Activated CD4-positive, alpha-beta memory T cell treated with anti-CD3 and anti-CD28 coated beads, Interleukin-2, amount 10 ng/mL, durations not matched to agents 7 days and 5 days (primary cell): ENCODE data around the gene NUCKS1. TPM values are rescaled to one million over a fixed set of nuclear protein-coding genes. Genes with fewer than 3 reads are reported as not detected.
A peak's percentile ranks its signal among the peaks of the same experiment; 100 is the strongest.
"Not testable (repeated sequence)": the region's sequence is repeated elsewhere in the genome, so short reads cannot be mapped to it uniquely, and the experiment has no call there.

ENCODE experiments used
- CTCF ChIA-PET: fragments of 350-600 bp; sonication (Branson Sonifier 250); formaldehyde crosslinking; loops from one replicate; lab custom pipeline; 2021; ENCODE audit warnings: antibody characterized with exemption, inconsistent platforms; lab: Charles Lee
- POLR2A ChIA-PET: fragments of 350-600 bp; sonication (Branson Sonifier 250); formaldehyde crosslinking; loops from one replicate; lab custom pipeline; 2021; ENCODE audit warnings: antibody characterized with exemption; lab: Charles Lee
- DNase-seq: peaks from one replicate; pipeline ENCODE4 v3.0.0-alpha.2; 2020
- H3K27ac Mint-ChIP-seq: one replicate; pipeline ENCODE4 v1.8.0; 2021; ENCODE audit warnings: mild to moderate bottlenecking, mixed read lengths
- H3K27me3 Mint-ChIP-seq: one replicate; pipeline ENCODE4 v1.8.0; 2021; ENCODE audit warnings: mixed read lengths
- H3K36me3 Mint-ChIP-seq: one replicate; pipeline ENCODE4 v1.8.0; 2021; ENCODE audit warnings: low read depth, mixed read lengths
- H3K4me1 Mint-ChIP-seq: one replicate; pipeline ENCODE4 v1.8.0; 2021; ENCODE audit warnings: mixed read lengths
- H3K4me3 Mint-ChIP-seq: one replicate; pipeline ENCODE4 v1.8.0; 2021; ENCODE audit warnings: mild to moderate bottlenecking, mixed read lengths
- H3K9me3 Mint-ChIP-seq: one replicate; pipeline ENCODE4 v1.8.0; 2021; ENCODE audit warnings: mixed read lengths
- total RNA-seq, 2 experiments: library from RNA; stranded (reverse); gene quantifications; one replicate each; pipeline ENCODE4 v1.2.3, GENCODE V29; 2021

Gene NUCKS1
- total RNA-seq, 2 experiments from 2014 or later = 163 to 185 TPM

GRCh38 chr1:205746757-205747412 lies 3.1 kb downstream of the NUCKS1 start:
- H3K4me1 Mint-ChIP-seq = peaks cover 62% of the 10 kb centered on the region
- H3K27ac Mint-ChIP-seq = no peak overlapping the region
- ChIA-PET POLR2A (interaction anchor here (0.6 to 3.1 kb wide), 9 partner anchors 8 to 738 kb away, joined by 3 to 24 read pairs (median 3); partner anchors contain the start of gene RAB29), CTCF (interaction anchor here (1.1 to 1.6 kb wide), 4 partner anchors 36 to 156 kb away, joined by 3 to 6 read pairs (median 4); no protein-coding TSS in a partner anchor)
- DNase-seq = no peak
- no peaks in the 10 kb centered on the region for H3K9me3 Mint-ChIP-seq
- peaks cover 34% of the 10 kb centered on the region for H3K36me3 Mint-ChIP-seq
- H3K27me3 Mint-ChIP-seq = no peaks in the 10 kb centered on the region
- H3K4me3 Mint-ChIP-seq = peak overlapping the region; percentile 31

GRCh38 chr1:205744403-205744802 lies 5.6 kb downstream of the NUCKS1 start:
- ChIA-PET CTCF (interaction anchor here (1.5 kb wide), 2 partner anchors 33 to 38 kb away, joined by 5 read pairs; no protein-coding TSS in a partner anchor), POLR2A (interaction anchor here (1.3 to 3.1 kb wide), 2 partner anchors 11 to 30 kb away, joined by 3 to 24 read pairs; partner anchors contain the start of gene RAB29)
- DNase-seq = no peak
- Mint-ChIP-seq H3K9me3 (no peaks in the 10 kb centered on the region), H3K27me3 (no peaks in the 10 kb centered on the region), H3K4me1 (peaks cover 56% of the 10 kb centered on the region), H3K36me3 (peaks cover 31% of the 10 kb centered on the region), H3K4me3 (no peak overlapping the region), H3K27ac (no peak overlapping the region)

DNA sequence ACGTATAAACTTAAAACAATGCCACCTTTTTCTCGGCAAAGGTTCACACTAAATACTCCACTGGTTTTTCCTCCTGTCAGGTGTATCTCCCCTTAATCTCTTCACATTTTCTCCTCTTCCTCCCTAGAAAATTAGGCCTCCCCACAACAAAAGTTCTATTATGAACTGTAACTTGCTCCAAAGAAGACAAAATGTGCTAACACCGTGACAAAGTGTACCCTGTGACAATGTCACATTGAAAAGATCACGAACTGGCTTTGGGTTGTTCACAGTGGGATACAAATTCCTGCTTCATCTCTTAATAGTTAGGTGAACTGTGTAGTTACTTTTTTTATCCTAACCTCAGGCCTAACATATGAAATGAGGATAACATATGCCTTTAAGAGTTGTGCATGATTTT lies 6.0 kb downstream of the NUCKS1 start:
- CTCF ChIA-PET = no interaction called here
- Mint-ChIP-seq H3K9me3 (no peaks in the 10 kb centered on the region), H3K27ac (peak overlapping the region; percentile 18), H3K4me3 (no peak overlapping the region), H3K27me3 (no peaks in the 10 kb centered on the region), H3K36me3 (peaks cover 33% of the 10 kb centered on the region), H3K4me1 (peaks cover 59% of the 10 kb centered on the region)
- DNase-seq = no peak
- POLR2A ChIA-PET = no interaction called here

DNA sequence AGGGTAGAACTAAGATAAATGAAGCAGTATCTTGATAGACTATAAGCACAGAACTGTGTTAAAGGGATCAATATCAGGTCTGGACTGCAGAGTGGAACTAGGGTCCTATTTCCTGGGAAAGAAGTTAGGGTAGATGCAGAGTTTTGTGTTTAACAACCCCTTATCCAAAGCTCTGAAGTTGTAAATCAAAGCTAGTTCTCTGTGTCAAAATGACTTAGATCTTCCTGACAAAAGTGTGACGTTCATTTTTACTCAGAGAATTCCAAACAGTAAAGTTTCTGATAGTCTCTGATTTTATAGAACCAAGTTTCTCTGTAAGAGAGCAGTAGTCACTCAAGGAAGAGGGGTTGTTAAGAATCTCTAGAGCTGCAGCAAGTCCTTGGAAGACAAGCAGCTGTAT lies 8.3 kb downstream of the NUCKS1 start:
- Mint-ChIP-seq H3K27ac (no peak overlapping the region), H3K4me3 (no peak overlapping the region), H3K36me3 (peaks cover 28% of the 10 kb centered on the region), H3K4me1 (peaks cover 42% of the 10 kb centered on the region), H3K27me3 (no peaks in the 10 kb centered on the region), H3K9me3 (no peaks in the 10 kb centered on the region)
- POLR2A ChIA-PET = interaction anchor here (0.8 to 1.6 kb wide), 3 partner anchors 17 to 32 kb away, joined by 3 to 4 read pairs (median 3); no protein-coding TSS in a partner anchor
- CTCF ChIA-PET = interaction anchor here (1.0 to 2.1 kb wide), 3 partner anchors 83 to 236 kb away, joined by 3 to 7 read pairs (median 4); no protein-coding TSS in a partner anchor
- DNase-seq = no peak

DNA sequence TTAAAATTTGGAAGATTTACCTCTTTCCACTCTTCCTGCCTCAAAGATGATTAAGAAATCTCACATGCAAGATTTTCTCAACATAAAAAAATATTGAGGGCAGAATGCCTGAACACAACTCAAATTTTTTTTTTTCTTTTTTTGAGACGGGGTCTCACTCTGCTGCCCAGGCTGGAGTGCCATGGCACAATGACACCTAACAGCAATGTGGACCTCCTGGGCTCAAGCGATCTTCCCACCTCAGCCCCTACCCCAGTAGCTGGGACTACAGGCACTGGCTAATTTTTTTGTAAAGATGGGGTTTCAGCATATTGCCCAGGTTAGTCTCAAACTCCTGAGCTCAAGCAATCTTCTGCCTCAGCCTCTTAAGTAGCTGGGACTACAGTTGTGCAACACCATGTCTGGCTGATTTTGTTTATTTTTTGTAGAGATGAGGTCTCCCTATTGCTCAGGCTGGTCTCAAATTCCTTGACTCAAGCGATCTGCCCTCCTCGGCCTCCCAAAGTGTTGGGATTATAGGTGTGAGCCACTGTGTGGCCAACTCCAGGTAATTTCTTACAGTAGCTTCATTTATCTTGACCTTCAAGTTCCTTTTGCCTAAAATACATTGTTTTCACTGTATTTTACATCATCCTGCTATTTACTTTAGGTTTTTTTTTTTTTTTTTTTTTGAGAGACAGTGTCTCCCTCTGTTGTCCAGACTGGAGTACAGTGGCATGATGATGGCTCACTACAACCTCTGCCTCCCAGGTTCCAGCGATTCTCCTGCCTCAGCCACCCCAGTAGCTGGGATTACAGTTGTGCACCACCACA lies 10.4 kb downstream of the NUCKS1 start:
- CTCF ChIA-PET = interaction anchor here (0.6 to 1.4 kb wide), 6 partner anchors 18 to 43 kb away, joined by 3 to 5 read pairs (median 4); no protein-coding TSS in a partner anchor
- Mint-ChIP-seq H3K4me1 (peaks cover 27% of the 10 kb centered on the region), H3K9me3 (no peaks in the 10 kb centered on the region), H3K36me3 (peaks cover 20% of the 10 kb centered on the region), H3K27ac (no peak overlapping the region), H3K4me3 (no peak overlapping the region), H3K27me3 (no peaks in the 10 kb centered on the region)
- no peak for DNase-seq
- POLR2A ChIA-PET = interaction anchor here (1.0 to 1.9 kb wide), 5 partner anchors 9 to 36 kb away, joined by 3 to 9 read pairs (median 3); partner anchors contain the start of genes NUCKS1 and RAB29

DNA sequence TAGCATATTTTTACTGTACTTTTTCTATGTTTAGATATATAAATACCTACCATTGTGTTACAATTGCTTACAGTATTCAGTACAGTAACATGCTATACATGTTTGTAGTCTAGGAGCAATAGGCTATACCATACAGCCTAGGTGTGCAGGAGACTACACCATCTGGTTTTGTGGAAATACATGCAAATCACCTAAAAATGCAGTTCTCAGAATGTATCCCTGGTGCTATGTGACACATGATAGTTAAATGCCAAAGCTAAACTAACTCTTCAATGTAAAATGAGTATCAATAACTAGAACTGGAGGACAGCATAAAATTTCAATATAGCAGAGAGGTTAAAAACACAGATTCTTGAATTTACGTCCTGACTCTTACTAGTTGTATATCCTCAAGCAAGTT lies 14.8 kb downstream of the NUCKS1 start:
- ChIA-PET POLR2A (interaction anchor here (2.2 kb wide), 1 partner anchor 24 kb away, joined by 6 read pairs; no protein-coding TSS in a partner anchor), CTCF (interaction anchor here (1.1 kb wide), 1 partner anchor 12 kb away, joined by 3 read pairs; no protein-coding TSS in a partner anchor)
- H3K27me3 Mint-ChIP-seq = no peaks in the 10 kb centered on the region
- H3K27ac Mint-ChIP-seq = peak overlapping the region; percentile 7
- peaks cover 27% of the 10 kb centered on the region for H3K36me3 Mint-ChIP-seq
- H3K4me1 Mint-ChIP-seq = peaks cover 32% of the 10 kb centered on the region
- no peaks in the 10 kb centered on the region for H3K9me3 Mint-ChIP-seq
- DNase-seq = no peak
- H3K4me3 Mint-ChIP-seq = no peak overlapping the region

- ChIA-PET POLR2A (interaction anchor here (0.6 to 1.2 kb wide), 4 partner anchors 12 to 103 kb away, joined by 3 to 5 read pairs (median 3); no protein-coding TSS in a partner anchor), CTCF (interaction anchor here (1.0 to 1.2 kb wide), 2 partner anchors 9 to 243 kb away, joined by 3 to 4 read pairs; no protein-coding TSS in a partner anchor)
- H3K27ac Mint-ChIP-seq = no peak overlapping the region
- H3K9me3 Mint-ChIP-seq = no peaks in the 10 kb centered on the region
- no peaks in the 10 kb centered on the region for H3K27me3 Mint-ChIP-seq
- no peak for DNase-seq
- H3K4me3 Mint-ChIP-seq = no peak overlapping the region
- H3K36me3 Mint-ChIP-seq = peaks cover 26% of the 10 kb centered on the region
- peaks cover 26% of the 10 kb centered on the region for H3K4me1 Mint-ChIP-seq
Measured at GRCh38 chr1:205733438-205734175, 16.4 kb downstream of the NUCKS1 start.

- CTCF ChIA-PET = interaction anchor here (0.7 to 4.6 kb wide), 5 partner anchors 9 to 100 kb away, joined by 3 to 23 read pairs (median 4); no protein-coding TSS in a partner anchor
- H3K36me3 Mint-ChIP-seq = peaks cover 41% of the 10 kb centered on the region
- H3K9me3 Mint-ChIP-seq = no peaks in the 10 kb centered on the region
- no peaks in the 10 kb centered on the region for H3K27me3 Mint-ChIP-seq
- POLR2A ChIA-PET = interaction anchor here (0.6 to 2.6 kb wide), 5 partner anchors 9 to 247 kb away, joined by 3 to 7 read pairs (median 4); partner anchors contain the start of gene RAB29
- peaks cover 25% of the 10 kb centered on the region for H3K4me1 Mint-ChIP-seq
- H3K27ac Mint-ChIP-seq = no peak overlapping the region
- no peak for DNase-seq
- H3K4me3 Mint-ChIP-seq = no peak overlapping the region
Measured at GRCh38 chr1:205729945-205730610, 19.9 kb downstream of the NUCKS1 start.

DNA sequence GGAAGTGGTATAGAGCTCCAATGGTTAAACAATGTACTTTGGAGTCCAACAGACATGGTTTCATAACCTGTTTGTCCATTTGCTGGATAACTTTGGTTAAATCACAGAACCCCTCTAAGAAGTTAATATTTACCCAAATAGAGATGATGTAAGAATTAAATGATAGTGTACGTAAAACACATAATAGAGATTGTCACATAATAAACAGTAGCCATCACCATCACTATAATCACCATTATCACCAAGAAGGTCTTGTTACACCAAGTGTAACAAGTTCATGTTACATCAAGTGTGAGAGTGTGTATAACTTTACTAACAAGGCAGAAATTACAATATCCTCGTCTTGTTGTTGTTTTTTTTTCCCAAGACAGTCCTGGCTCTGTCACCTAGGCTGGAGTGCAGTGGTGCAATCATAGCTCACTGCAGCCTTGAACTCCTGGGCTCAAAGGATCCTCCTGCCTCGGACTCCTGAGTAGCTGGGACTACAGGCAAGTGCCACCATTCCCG lies 23.3 kb downstream of the NUCKS1 start:
- peaks cover 17% of the 10 kb centered on the region for H3K4me1 Mint-ChIP-seq
- H3K27me3 Mint-ChIP-seq = no peaks in the 10 kb centered on the region
- ChIA-PET CTCF (interaction anchor here (5.4 kb wide), 1 partner anchor 15 kb away, joined by 41 read pairs; no protein-coding TSS in a partner anchor), POLR2A (interaction anchor here (0.8 kb wide), 1 partner anchor 11 kb away, joined by 3 read pairs; no protein-coding TSS in a partner anchor)
- H3K36me3 Mint-ChIP-seq = peaks cover 53% of the 10 kb centered on the region
- no peak for DNase-seq
- H3K9me3 Mint-ChIP-seq = no peaks in the 10 kb centered on the region
- no peak overlapping the region for H3K27ac Mint-ChIP-seq
- no peak overlapping the region for H3K4me3 Mint-ChIP-seq

DNA sequence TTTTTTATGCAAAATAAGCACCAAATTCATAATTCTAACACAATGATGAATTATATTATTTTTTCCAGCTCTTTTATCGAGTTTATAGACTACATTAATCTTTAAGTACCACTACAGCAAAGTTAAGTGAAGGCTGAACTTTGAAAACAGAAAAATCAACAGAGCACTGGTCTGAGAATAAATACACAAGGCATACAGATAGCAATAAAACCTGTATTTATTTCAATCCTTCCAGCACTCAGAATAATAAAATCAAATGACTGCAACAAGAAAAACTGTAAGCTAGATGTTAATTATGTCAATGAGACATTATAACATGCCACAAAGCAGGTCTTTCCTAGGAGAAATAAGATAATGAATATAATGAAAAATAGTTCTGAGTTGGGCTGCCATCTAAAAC lies 24.5 kb downstream of the NUCKS1 start:
- Mint-ChIP-seq H3K36me3 (peaks cover 60% of the 10 kb centered on the region), H3K27me3 (no peaks in the 10 kb centered on the region), H3K9me3 (no peaks in the 10 kb centered on the region), H3K4me1 (peaks cover 15% of the 10 kb centered on the region), H3K4me3 (no peak overlapping the region), H3K27ac (no peak overlapping the region)
- no peak for DNase-seq
- POLR2A ChIA-PET = interaction anchor here (1.2 to 3.4 kb wide), 2 partner anchors 15 to 23 kb away, joined by 3 to 12 read pairs; no protein-coding TSS in a partner anchor
- CTCF ChIA-PET = interaction anchor here (1.3 to 5.4 kb wide), 3 partner anchors 14 to 67 kb away, joined by 3 to 41 read pairs (median 5); no protein-coding TSS in a partner anchor

DNA sequence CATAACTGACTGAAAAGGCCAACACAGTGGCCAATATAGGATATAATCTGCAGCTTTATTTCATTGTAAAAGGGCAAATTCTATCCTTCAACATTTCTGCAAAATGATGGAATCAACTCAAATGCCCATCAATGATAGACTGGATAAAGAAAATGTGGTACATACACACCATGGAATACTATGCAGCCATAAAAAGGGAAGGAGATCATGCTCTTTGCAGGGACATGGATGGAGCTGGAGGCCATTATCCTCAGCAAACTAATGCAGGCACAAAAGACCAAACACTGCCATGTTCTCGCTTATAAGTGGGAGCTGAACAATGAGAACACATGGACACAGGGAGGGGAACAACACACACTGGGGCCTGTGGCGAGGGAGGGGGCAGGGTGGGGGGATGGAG lies 29.2 kb downstream of the NUCKS1 start:
- POLR2A ChIA-PET = interaction anchor here (0.5 to 2.9 kb wide), 3 partner anchors 9 to 28 kb away, joined by 3 to 10 read pairs (median 10); no protein-coding TSS in a partner anchor
- H3K4me1 Mint-ChIP-seq = peaks cover 34% of the 10 kb centered on the region
- DNase-seq, H3K9me3 Mint-ChIP-seq, H3K27ac Mint-ChIP-seq, H3K27me3 Mint-ChIP-seq, H3K4me3 Mint-ChIP-seq: not testable (repeated sequence)
- H3K36me3 Mint-ChIP-seq = peaks cover 79% of the 10 kb centered on the region
- CTCF ChIA-PET = interaction anchor here (0.9 to 2.3 kb wide), 6 partner anchors 9 to 257 kb away, joined by 4 to 6 read pairs (median 4); no protein-coding TSS in a partner anchor
